ENCODE results near the gene PATJ.

Gene PATJ

DNA sequence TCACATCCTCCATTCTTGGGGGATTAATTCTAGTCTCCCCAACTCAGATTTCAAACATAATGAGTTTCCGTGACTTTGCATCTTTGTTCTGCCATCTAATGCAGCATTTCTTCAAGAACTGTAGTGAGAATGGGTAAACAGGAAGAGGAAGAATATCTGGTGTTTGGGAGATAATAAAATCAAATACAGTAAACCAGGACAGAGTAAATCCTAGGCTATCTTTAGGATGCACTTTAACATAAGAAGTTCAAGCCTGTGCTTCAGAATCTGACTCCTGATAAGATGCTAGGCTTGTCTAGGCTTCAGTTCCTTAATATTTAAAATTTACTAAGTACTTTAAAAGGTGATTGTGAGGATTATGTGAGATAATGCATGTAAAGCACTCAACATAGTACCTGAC is 27.9 kb downstream of the PATJ start:
- TF ChIP-seq PPARA (CRISPR knock-in tag; IDR thresholded peaks at IDR 0.05; ENCODE audit: borderline replicate concordance) (no peak), ZFP3 (CRISPR knock-in tag; IDR thresholded peaks at IDR 0.05) (no peak), ZNF70 (CRISPR knock-in tag; IDR thresholded peaks at IDR 0.05) (no peak)
- ATAC-seq = no peak

DNA sequence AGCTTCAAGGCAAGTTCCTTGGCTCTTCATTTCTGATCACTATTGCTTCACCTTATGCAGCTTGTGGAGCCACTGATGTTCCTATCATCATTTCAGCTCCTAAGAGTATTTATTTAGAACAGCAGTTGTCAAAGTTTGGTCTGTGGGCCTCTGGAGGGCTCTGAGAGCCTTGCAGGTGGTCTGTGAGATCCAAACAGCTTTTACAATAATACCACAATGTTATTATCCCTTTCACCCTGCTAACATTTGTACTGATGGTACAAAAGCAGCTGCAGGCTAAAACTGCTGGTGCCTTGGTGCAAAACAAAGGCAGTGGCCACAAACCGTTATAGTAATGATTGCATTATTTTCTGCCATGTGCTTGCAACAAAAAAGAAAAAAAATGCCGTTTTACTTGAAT is 33.8 kb downstream of the PATJ start:
- no peak for TF ChIP-seq OSR1 (CRISPR knock-in tag; IDR thresholded peaks at IDR 0.05)
- TF ChIP-seq ZNF565 (CRISPR knock-in tag; conservative IDR thresholded peaks at IDR 0.05; ENCODE audit: low read depth) = no peak
- no peak for TF ChIP-seq ZNF70 (CRISPR knock-in tag; IDR thresholded peaks at IDR 0.05)
- no peak for ATAC-seq

DNA sequence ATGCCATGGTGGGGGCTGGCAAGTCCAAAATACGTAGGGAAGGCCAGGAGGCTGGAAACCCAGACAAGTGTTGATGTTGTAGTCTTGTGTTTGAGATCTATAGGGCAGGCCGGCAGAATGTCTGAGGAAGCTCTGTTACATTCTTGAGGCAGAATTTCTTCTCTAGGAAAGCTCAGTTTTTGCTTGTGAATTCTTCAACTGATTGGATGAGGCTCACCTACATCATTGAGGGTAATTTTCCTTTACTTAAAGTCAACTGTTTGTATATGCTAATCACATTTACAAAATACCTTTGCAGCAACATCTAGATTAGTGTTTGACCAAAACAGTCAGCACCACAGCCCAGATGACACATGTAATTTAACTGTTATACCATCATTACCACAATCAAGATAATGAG is 37.0 kb downstream of the PATJ start:
- TF ChIP-seq, protein P1, sequence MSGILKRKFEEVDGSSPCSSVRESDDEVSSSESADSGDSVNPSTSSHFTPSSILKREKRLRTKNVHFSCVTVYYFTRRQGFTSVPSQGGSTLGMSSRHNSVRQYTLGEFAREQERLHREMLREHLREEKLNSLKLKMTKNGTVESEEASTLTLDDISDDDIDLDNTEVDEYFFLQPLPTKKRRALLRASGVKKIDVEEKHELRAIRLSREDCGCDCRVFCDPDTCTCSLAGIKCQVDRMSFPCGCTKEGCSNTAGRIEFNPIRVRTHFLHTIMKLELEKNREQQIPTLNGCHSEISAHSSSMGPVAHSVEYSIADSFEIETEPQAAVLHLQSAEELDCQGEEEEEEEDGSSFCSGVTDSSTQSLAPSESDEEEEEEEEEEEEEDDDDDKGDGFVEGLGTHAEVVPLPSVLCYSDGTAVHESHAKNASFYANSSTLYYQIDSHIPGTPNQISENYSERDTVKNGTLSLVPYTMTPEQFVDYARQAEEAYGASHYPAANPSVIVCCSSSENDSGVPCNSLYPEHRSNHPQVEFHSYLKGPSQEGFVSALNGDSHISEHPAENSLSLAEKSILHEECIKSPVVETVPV (CRISPR knock-in tag; IDR thresholded peaks at IDR 0.05) = no peak
- TF ChIP-seq BACH2 (CRISPR knock-in tag; IDR thresholded peaks at IDR 0.05; ENCODE audit: borderline replicate concordance) = no peak
- TF ChIP-seq RARB (CRISPR knock-in tag; IDR thresholded peaks at IDR 0.05) = no peak
- TF ChIP-seq SNAI2 (CRISPR knock-in tag; IDR thresholded peaks at IDR 0.05) = no peak
- no peak for TF ChIP-seq ZNF70 (CRISPR knock-in tag; IDR thresholded peaks at IDR 0.05)
- no peak for TF ChIP-seq ZC3H10 (CRISPR knock-in tag; IDR thresholded peaks at IDR 0.05)
- no peak for TF ChIP-seq CSDC2 (CRISPR knock-in tag; IDR thresholded peaks at IDR 0.05)
- no peak for ATAC-seq

DNA sequence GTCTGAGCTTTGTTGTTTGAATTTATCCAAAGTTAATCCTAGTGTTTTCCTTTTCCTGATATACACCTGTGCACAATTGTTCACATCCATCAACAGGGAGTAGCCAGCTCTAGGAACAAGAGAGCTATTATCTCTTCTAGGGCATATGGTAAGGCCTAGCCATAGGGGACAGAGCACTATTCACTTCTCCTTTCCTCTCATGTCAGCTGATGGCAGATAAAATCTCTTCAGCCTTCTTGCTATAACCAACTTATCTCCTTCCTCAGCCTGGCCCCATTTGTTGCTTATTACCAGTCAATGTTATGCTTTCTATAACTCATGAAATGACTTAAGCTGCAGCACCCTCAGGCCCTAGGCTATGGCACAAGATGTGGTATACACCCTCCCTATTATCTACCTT is 38.9 kb downstream of the PATJ start:
- no peak for ATAC-seq
- TF ChIP-seq SNAI2 (CRISPR knock-in tag; IDR thresholded peaks at IDR 0.05) = no peak

DNA sequence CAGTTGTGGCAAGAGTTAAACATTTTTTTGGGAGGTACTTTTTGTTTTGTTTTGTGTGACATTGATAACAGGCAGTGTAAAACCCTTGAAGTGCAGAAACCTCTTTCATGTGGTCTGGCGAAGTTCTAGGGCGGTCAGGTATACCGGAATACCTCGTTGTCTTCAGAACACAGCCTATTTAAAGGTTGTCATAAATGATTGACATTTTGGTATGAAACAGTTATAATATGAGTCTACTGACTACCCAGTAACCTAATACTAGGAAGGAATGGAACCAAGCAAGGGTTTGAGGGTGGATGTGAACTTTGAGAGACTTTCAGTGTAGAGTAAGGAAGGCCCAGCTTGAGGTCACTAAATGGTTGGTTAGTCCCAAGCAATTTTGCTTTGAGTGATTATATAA is 40.5 kb downstream of the PATJ start:
- no peak for TF ChIP-seq SNAI2 (CRISPR knock-in tag; IDR thresholded peaks at IDR 0.05)
- no peak for TF ChIP-seq ZNF565 (CRISPR knock-in tag; conservative IDR thresholded peaks at IDR 0.05; ENCODE audit: low read depth)
- no peak for TF ChIP-seq TOX (CRISPR knock-in tag; IDR thresholded peaks at IDR 0.05; ENCODE audit: borderline replicate concordance)
- no peak for TF ChIP-seq ISL1 (CRISPR knock-in tag; IDR thresholded peaks at IDR 0.05)
- TF ChIP-seq, protein P2, sequence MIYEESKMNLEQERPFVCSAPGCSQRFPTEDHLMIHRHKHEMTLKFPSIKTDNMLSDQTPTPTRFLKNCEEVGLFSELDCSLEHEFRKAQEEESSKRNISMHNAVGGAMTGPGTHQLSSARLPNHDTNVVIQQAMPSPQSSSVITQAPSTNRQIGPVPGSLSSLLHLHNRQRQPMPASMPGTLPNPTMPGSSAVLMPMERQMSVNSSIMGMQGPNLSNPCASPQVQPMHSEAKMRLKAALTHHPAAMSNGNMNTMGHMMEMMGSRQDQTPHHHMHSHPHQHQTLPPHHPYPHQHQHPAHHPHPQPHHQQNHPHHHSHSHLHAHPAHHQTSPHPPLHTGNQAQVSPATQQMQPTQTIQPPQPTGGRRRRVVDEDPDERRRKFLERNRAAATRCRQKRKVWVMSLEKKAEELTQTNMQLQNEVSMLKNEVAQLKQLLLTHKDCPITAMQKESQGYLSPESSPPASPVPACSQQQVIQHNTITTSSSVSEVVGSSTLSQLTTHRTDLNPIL (CRISPR knock-in tag; IDR thresholded peaks at IDR 0.05; ENCODE audit: low read depth) = no peak
- TF ChIP-seq ZNF8 (CRISPR knock-in tag; IDR thresholded peaks at IDR 0.05) = no peak
- TF ChIP-seq PPARA (CRISPR knock-in tag; IDR thresholded peaks at IDR 0.05; ENCODE audit: borderline replicate concordance) = no peak
- no peak for TF ChIP-seq ARNTL (CRISPR knock-in tag; IDR thresholded peaks at IDR 0.05; ENCODE audit: borderline replicate concordance, low read depth)
- TF ChIP-seq ZFP3 (CRISPR knock-in tag; IDR thresholded peaks at IDR 0.05) = no peak
- TF ChIP-seq OSR1 (CRISPR knock-in tag; IDR thresholded peaks at IDR 0.05) = no peak
- TF ChIP-seq ZFP30 (CRISPR knock-in tag; IDR thresholded peaks at IDR 0.05) = no peak
- no peak for TF ChIP-seq RARB (CRISPR knock-in tag; IDR thresholded peaks at IDR 0.05)
- no peak for TF ChIP-seq BACH2 (CRISPR knock-in tag; IDR thresholded peaks at IDR 0.05; ENCODE audit: borderline replicate concordance)
- no peak for TF ChIP-seq GLIS3 (CRISPR knock-in tag; IDR thresholded peaks at IDR 0.05)
- TF ChIP-seq, protein P3, sequence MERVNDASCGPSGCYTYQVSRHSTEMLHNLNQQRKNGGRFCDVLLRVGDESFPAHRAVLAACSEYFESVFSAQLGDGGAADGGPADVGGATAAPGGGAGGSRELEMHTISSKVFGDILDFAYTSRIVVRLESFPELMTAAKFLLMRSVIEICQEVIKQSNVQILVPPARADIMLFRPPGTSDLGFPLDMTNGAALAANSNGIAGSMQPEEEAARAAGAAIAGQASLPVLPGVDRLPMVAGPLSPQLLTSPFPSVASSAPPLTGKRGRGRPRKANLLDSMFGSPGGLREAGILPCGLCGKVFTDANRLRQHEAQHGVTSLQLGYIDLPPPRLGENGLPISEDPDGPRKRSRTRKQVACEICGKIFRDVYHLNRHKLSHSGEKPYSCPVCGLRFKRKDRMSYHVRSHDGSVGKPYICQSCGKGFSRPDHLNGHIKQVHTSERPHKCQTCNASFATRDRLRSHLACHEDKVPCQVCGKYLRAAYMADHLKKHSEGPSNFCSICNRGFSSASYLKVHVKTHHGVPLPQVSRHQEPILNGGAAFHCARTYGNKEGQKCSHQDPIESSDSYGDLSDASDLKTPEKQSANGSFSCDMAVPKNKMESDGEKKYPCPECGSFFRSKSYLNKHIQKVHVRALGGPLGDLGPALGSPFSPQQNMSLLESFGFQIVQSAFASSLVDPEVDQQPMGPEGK (CRISPR knock-in tag; IDR thresholded peaks at IDR 0.05; ENCODE audit: borderline replicate concordance) = no peak
- TF ChIP-seq, protein P4, sequence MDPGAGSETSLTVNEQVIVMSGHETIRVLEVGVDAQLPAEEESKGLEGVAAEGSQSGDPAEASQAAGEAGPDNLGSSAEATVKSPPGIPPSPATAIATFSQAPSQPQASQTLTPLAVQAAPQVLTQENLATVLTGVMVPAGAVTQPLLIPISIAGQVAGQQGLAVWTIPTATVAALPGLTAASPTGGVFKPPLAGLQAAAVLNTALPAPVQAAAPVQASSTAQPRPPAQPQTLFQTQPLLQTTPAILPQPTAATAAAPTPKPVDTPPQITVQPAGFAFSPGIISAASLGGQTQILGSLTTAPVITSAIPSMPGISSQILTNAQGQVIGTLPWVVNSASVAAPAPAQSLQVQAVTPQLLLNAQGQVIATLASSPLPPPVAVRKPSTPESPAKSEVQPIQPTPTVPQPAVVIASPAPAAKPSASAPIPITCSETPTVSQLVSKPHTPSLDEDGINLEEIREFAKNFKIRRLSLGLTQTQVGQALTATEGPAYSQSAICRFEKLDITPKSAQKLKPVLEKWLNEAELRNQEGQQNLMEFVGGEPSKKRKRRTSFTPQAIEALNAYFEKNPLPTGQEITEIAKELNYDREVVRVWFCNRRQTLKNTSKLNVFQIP (CRISPR knock-in tag; IDR thresholded peaks at IDR 0.05; ENCODE audit: borderline replicate concordance, low read depth) = no peak
- TF ChIP-seq, protein P5, sequence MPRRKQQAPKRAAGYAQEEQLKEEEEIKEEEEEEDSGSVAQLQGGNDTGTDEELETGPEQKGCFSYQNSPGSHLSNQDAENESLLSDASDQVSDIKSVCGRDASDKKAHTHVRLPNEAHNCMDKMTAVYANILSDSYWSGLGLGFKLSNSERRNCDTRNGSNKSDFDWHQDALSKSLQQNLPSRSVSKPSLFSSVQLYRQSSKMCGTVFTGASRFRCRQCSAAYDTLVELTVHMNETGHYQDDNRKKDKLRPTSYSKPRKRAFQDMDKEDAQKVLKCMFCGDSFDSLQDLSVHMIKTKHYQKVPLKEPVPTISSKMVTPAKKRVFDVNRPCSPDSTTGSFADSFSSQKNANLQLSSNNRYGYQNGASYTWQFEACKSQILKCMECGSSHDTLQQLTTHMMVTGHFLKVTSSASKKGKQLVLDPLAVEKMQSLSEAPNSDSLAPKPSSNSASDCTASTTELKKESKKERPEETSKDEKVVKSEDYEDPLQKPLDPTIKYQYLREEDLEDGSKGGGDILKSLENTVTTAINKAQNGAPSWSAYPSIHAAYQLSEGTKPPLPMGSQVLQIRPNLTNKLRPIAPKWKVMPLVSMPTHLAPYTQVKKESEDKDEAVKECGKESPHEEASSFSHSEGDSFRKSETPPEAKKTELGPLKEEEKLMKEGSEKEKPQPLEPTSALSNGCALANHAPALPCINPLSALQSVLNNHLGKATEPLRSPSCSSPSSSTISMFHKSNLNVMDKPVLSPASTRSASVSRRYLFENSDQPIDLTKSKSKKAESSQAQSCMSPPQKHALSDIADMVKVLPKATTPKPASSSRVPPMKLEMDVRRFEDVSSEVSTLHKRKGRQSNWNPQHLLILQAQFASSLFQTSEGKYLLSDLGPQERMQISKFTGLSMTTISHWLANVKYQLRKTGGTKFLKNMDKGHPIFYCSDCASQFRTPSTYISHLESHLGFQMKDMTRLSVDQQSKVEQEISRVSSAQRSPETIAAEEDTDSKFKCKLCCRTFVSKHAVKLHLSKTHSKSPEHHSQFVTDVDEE (CRISPR knock-in tag; IDR thresholded peaks at IDR 0.05) = no peak
- ATAC-seq = no peak
